Ovary (tissue), 3 donors: Measurements from ENCODE around the gene RASSF10.

Experiments
- POLR2A ChIP-seq: fragments of 450-650 bp; IDR thresholded peaks from one replicate; pipeline ENCODE4 v1.6.1; 2017; ENCODE audit warnings: antibody characterized with exemption, mild to moderate bottlenecking, moderate library complexity
- TF ChIP-seq, protein P1 (sequence below), 3 donors: fragments of 450-650 bp in 2 of 3; fragments of 200-600 bp in 1 of 3; IDR thresholded peaks; one replicate each; pipeline versions ENCODE4 v1.5.1 to v1.8.0; 2016 to 2022; ENCODE audit warnings: antibody characterized with exemption in 3 of 3, mild to moderate bottlenecking in 1 of 3
- donor health status: DM: no; HTN: no; CAD: no.

GRCh38 chr11:13046637-13047570, 37.8 kb downstream of the RASSF10 start:
- TF ChIP-seq POLR2A: no peak
- TF ChIP-seq, protein P1, sequence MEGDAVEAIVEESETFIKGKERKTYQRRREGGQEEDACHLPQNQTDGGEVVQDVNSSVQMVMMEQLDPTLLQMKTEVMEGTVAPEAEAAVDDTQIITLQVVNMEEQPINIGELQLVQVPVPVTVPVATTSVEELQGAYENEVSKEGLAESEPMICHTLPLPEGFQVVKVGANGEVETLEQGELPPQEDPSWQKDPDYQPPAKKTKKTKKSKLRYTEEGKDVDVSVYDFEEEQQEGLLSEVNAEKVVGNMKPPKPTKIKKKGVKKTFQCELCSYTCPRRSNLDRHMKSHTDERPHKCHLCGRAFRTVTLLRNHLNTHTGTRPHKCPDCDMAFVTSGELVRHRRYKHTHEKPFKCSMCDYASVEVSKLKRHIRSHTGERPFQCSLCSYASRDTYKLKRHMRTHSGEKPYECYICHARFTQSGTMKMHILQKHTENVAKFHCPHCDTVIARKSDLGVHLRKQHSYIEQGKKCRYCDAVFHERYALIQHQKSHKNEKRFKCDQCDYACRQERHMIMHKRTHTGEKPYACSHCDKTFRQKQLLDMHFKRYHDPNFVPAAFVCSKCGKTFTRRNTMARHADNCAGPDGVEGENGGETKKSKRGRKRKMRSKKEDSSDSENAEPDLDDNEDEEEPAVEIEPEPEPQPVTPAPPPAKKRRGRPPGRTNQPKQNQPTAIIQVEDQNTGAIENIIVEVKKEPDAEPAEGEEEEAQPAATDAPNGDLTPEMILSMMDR (IDR thresholded peaks at IDR 0.05): no peak
